Activated CD4-positive, alpha-beta T cell treated with anti-CD3 and anti-CD28 coated beads, Interleukin-2, amount 50 U/mL, for 48 hours (primary cell): ENCODE data around the gene CD274.

ENCODE experiments used
- DNase-seq, 2 experiments: peaks; one replicate each; pipeline ENCODE4 v3.0.0-alpha.2; 2020

Gene CD274

GRCh38 chr9:5500441-5501235, 50.3 kb downstream of the CD274 start:
- DNase-seq: no peak

- DNase-seq: no peak
These were observed 52.2 kb downstream of the CD274 start for GRCh38 chr9:5502553-5502952.

- no peak for DNase-seq
These were observed 59.2 kb downstream of the CD274 start for GRCh38 chr9:5509573-5509972.

GRCh38 chr9:5510360-5510931, 60.1 kb downstream of the CD274 start, which contains the start of gene PDCD1LG2:
PDCD1LG2 (plus strand) TSS chr9:5510531; CDS start chr9:5522547, 12,016 bp downstream.
- DNase-seq: peak; percentile 70 to 76

GRCh38 chr9:5510989-5511388, 60.6 kb downstream of the CD274 start:
- no peak for DNase-seq

GRCh38 chr9:5511476-5511875, 61.1 kb downstream of the CD274 start:
- DNase-seq: no peak

GRCh38 chr9:5511935-5512580, 61.7 kb downstream of the CD274 start:
- no peak for DNase-seq

GRCh38 chr9:5512658-5513452, 62.5 kb downstream of the CD274 start:
- no peak for DNase-seq

- DNase-seq: no peak
These were observed 63.7 kb downstream of the CD274 start for GRCh38 chr9:5513966-5514616.

- DNase-seq: no peak
These were observed 64.4 kb downstream of the CD274 start for GRCh38 chr9:5514617-5515260.

- no peak for DNase-seq
These were observed 64.9 kb downstream of the CD274 start for GRCh38 chr9:5515261-5515650.

- no peak for DNase-seq
These were observed 66.3 kb downstream of the CD274 start for GRCh38 chr9:5516453-5517220.

GRCh38 chr9:5518171-5518936, 68.0 kb downstream of the CD274 start:
- DNase-seq: no peak

GRCh38 chr9:5518937-5519319, 68.6 kb downstream of the CD274 start:
- peak; percentile 57 to 69 for DNase-seq
